Activated CD4-positive, alpha-beta T cell treated with anti-CD3 and anti-CD28 coated beads, Interleukin-2, amount 50 U/mL, for 4 hours (primary cell): Measurements from ENCODE around the gene B3GALNT2.

Experiments
- DNase-seq, 2 experiments: peaks; one replicate each; pipeline ENCODE4 v3.0.0-alpha.2; 2020

Gene B3GALNT2

DNA sequence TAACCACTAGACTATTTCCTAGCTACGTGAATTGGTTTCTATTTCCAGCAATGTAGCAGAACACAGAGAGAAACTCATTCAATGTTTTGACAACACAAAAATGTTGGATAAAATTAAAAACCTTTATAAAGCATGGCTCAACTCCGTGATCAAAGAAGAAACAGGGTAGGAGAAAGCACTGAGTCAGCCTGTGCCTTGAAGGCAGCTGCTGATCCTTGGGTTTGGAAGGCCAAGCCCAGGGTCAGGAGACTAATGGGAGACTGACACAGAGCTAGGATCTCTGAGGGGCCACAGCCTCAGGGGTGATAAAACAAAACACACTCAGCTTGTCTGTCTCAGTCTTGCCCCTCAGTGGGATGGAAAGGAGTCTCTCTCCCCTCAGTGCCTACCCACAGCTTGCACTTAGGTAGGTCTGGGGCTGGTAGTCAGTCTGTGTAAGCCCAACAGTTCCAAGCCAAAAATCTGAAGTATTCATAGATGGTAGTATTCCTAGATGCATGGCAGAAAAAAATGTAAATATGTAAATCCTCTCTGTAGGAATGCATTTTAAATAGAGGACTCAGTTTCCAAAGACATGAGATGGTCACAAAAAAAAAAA lies 53.3 kb downstream of the B3GALNT2 start:
- DNase-seq, result no peak

DNA sequence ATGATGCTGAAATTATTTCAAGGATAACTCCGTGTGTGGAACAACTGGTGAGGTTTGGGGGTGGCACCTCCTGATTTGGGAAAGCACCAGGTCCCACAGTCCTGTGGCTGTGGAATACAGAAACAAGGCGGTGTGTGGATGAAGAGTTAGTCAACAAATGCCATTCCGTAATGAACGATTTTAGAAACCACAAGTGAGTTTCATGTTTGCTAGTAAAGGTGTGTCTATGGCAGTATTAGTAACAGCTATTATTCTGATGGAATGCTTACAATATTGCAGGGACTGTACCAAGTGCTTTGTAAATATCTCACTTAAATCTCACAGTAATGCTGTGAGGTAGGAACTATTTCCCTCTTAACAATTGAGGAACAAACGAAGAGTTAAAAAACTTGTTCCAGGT lies 53.8 kb downstream of the B3GALNT2 start:
- DNase-seq, result no peak

DNA sequence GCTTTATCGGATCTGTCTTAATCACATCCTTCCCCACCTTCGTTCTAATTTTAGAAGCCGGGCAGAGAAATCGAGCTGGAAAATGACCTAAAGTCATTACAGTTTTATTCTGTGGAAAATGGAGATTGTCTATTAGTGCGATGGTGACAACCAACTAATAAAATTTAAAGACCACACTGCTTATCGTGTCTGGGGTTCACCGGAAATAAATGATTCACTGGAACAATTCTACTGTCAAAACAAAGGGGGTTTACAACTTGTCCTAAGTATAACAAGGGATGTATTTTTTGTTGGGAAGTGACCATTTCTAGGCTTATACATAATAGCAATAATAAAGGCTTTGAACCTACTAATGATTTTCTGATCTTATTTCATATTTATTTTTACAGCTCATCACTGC lies 55.6 kb downstream of the B3GALNT2 start:
- DNase-seq, result no peak

DNA sequence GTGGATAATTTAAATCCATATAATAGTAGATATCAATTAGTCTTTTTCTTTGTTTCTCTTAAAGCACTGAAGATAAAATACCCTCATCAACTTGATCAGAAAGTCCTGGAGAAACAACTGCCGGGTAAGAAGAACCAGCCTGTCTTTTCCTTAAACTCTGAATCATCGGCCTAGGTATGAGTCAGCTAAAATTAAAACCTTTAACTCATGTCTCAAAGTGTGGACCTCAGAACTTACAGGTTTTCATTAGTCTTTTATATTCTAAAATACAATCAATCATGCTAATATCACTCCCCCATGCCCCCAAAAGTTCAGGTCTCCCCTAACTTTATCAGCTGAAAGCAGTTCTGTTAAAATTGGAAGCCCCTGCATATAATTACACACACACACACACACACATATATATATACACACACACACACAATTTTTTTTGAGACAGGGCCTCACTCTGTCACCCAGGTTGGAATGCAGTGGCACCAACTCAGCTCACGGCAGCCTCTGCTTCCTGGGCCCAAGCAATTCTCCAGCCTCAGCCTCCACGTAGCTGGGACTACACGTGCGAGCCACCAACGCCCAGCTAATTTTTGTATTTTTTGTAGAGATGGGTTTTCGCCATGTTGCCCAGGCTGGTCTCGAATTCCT lies 61.3 kb downstream of the B3GALNT2 start:
- DNase-seq, result no peak

DNA sequence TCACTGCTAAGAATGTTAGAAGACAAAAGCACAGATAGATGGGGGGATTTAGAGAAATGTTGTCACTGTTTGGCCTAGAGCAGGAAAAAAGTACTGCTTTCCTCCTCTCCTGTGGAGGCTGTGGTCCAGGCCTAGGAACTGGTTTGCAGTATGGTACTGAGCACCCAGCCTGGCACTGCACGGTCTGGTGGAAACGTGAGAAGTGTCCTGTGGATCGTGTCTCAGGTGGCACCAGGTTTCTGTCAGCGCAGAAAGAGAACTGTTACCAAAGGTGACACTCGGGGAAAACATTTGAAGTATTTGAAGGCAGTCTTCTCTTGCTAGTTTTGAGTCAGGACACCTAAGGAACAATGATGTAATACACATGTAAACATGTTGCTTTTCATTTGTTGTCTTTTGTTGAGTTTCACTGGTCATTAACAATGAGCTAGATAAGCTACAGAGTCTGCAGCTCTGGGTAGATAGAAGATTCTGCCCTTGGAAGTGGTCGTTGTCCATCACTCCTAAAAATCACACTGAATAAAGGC lies 63.0 kb downstream of the B3GALNT2 start:
- no peak for DNase-seq

DNA sequence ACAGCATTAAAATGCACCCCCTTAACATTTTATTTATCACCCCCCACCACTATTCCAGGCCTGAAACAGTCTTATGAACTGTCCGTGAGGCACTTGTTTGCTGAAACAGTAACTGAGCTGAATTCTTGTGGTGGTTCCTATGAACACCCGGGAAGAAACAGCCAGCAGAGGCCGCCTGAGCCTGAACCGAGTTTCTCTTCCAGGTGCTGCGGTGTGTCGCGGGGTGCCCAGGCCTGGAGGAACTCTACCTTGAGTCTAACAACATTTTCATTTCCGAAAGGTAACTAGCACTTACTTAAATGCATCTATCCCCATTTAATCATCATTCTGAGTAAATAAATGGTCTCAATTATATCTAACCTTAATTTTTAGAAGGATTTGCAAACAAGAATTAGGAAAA lies 70.3 kb downstream of the B3GALNT2 start:
- DNase-seq, result no peak

DNA sequence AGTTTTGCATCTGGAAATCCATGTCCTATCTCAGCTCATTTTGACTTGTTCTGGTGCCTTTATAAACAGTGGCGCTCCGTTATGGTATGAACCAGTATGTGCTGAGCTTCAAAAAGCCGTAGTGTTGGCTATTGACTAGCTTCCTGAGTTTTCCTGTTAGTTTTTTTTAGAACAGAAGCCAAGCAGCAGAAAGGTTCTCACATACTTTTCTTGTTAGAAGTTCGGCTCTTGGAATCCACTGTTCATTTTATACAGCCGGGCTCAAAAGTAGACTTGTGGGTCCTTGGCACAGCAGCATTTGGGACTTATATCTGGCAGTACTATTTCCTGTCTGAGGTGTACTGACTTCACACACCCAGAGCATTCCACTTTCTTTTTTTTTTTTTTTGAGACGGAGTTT lies 73.3 kb downstream of the B3GALNT2 start:
- DNase-seq, result no peak

DNA sequence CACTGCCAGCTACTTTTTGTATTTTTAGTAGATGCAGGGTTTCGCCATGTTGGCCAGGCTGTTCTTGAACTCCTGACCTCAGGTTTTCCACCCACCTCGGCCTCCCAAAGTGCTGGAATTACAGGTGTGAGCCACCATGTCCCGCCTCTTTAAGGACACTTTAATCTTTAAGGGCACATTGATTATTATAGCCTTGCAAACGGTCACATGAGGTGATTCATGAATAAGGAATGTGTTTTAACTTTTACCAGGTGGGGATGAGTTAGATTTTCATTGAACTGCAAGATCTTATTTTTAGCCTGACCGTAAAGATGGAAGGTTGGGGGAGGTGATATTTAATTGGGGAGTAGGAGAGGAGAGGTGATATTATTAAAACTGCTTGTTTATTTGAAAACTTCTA lies 75.1 kb downstream of the B3GALNT2 start:
- no peak for DNase-seq

DNA sequence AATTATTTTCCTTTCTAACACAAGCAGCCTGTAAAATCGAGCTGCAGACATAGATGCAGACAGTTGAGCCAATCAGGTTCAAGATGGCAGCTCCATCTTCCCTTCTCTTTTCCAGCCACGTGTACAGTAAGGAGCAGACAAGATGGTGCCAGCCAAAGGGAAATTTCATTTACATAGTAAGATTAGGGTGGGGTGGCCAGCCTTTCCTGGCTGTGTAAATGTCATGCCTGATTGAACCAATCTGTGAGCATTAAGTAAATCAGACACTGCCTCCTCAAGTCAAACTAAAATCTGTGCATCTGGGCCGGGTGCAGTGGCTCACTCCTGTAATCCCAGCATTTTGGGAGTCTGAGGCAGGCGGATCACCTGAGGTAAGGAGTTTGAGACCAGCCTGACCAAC lies 76.8 kb downstream of the B3GALNT2 start:
- no peak for DNase-seq

DNA sequence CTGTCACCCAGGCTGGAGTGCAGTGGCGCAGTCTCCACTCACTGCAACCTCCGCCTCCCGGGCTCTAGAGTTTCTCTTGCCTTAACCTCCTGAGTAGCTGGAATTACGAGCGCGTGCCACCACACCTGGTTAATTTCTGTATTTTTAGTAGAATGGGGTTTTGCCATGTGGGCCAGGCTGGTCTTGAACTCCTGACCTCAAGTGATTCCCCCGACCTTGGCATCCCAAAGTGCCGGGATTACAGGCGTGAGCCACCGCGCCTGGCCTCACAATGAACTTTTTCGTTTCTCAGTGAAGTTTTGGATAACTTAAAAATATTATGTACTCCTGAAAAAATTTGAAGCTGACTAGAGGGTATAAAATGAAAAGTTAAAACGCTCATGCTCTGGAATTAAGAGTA lies 77.6 kb downstream of the B3GALNT2 start:
- no peak for DNase-seq

DNA sequence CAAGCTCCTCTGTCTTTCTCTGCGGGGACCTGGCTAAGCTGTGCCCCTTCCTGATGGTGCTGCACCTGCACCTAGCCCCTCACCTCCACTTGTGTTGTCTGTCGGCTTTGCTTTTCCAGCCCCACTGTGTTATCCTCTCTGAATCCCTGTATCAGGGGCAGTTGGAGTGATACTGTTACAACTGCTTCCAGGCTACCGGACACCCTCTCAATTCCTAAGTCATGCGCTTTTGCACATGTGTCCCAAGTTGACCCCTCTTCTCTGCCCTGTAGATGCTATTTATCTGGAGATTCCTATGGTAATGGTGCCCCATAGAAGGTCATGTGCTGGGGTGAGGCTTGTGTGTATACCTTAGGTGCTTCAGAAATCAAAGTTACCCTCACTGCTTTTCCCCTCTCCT lies 78.1 kb downstream of the B3GALNT2 start:
- DNase-seq, result no peak

DNA sequence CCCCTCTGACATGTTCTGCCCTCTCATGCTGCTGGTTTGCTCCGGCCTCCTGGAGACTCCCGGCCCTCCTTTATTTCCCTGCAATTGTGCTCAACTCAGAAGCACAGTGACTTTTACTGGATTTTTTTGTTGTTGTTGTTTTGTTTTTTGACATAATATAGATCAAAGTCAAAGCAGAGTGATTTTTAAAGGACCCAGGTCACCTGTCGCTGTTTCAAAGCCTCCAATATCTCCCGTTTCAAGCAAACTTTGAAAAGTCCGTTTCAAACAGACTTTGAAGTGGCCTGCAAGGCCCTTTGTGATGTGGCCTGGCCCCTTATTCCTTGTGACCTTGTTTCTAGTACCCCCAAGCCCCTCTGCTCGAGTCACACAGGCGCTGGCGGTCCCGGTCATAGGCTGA lies 78.9 kb downstream of the B3GALNT2 start:
- no peak for DNase-seq

DNA sequence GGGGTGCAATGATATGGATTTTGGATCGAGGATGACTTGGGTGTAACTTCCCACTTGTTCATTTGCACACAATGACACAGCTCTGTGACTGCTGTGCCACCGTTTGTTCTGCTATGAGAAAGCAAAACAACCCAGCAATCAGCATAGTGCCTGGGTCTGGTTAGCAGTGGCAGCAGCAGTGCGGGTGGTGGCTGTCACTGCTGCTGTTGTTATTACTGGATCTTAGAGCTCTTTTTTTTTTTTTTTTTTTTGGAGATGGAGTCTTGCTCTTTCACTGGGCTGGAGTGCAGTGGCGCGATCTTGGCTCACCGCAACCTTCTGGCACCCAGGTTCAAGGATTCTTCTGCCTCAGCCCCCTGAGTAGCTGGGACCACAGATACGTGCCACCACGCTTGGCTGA lies 80.2 kb downstream of the B3GALNT2 start:
- no peak for DNase-seq

DNA sequence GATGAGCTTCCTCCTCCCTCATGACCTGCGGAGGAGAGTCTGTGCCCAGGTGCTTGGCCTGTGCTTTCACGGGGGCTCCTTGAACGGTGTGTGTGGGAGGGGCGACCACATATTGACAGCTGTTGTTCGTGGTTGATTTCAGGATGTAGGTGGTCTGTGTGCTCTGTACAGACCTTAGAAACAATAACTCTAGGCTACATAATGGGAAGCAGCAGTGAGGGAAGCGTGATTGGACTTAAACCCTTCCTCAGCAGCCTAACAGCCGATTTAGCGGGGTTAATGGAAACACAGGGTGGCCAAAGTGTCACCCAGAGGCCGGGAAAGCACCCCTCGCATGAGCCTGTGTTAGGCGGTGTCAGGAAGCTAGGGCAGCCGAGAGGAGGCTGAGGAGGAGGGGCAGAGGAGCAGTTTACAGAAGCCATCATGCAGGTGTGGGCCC lies 81.0 kb downstream of the B3GALNT2 start:
- no peak for DNase-seq

DNA sequence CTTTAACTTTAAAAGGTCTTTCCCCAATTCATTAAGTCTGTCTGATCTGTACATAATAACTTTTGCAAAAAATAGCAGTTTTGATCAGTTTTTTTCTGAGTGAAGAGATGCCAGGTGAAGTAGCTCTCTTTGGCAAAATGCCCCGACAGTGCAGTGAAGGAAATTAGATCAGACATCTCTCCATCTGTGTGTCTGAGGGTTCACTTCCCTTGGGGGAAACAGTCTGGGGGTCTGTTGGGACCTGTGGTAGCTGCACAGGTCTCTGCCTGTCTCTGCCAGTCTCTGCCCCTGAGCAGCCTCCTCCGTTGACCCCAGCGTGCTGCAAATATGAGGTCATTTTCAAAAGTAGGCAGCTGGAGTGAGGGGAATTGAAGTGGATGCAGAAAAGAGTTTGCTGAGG lies 82.5 kb downstream of the B3GALNT2 start:
- DNase-seq, result no peak

DNA sequence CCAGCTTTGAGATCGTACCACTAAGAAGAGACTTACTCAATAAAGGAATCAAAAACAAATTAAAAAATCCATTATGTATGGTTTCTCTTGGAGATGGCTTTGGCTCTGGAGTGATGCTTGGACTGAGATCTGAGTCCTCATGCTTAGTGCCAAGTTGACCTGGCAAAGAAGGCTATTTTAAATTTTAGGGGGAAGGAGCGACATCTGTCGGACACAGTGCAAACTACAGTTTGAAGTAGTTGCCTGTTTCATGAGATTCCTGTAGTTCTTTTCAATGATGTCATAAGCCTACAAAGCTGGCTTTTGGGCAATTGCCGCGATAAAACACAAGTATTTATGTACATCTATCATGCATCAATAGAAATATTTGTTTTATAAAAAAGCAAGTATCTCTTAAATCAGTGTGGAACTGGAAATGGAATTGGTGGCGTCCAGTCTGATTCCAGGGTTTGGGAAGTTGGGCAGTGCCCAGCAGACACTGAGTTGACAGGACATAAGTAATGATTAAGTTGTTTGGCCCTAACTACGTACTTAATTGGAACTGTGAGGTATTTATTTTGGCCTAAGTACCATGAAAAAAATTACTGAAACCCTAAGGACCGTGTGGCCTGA lies 87.1 kb downstream of the B3GALNT2 start:
- peak; percentile 51 to 62 for DNase-seq

DNA sequence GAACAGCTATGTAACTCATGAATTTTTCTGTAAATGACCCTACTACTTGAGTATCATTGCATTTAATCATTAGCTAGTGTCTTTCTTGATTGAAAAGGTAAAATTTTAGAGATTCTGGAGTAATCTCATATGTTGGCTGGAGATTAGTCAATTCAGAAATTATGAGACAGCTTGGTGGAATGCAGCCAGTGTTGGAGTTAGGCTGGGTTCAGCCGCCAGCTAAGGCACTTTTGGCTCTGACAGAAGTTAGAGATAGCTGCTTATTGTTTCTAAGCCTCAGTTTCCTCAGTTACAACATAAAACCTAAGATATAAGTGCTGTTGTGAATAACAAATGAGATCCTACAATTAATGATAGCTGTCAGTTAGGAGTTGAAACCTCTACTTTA lies 87.6 kb downstream of the B3GALNT2 start:
- DNase-seq, result no peak

DNA sequence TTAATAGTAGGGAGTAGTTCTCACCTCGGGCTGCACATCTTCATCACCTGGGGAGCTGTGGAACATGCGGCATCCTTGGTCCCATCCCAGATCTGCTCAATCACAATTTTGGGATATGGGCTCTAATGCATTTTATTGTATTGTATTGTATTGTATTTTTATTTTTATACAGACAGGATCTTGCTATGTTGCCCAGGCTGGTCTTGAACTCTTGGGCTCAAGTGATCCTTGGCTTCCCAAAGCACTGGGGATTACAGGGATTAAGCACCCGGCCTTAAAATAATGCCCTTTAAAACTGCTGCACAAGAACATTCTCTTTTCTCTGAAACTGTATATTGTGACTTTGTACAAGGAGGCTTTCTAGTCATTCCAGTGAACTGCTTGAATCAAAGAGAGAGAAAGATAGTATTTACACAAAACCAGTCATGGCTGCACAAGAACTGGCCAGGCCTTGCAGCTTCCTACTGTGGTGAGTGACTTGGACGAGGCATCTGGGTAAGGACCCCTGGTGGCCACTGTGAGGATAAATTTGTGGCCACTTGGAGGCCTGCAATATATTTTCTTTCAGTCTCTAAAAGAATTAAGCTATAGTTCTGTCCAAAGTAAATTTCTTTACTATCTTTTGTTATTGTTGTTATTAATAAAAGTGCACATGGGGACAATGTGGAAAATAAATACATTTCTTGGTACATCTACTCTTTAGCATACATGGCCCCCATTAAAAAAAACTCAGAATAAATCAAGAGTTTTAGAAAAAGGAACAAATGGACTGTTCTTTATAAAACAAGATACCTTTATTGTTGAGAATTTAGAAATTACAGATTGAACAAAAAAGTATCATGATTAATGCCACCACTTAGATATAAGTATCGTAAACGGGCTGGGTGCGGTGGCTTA lies 89.0 kb downstream of the B3GALNT2 start:
- DNase-seq, result peak; percentile 46 to 51

DNA sequence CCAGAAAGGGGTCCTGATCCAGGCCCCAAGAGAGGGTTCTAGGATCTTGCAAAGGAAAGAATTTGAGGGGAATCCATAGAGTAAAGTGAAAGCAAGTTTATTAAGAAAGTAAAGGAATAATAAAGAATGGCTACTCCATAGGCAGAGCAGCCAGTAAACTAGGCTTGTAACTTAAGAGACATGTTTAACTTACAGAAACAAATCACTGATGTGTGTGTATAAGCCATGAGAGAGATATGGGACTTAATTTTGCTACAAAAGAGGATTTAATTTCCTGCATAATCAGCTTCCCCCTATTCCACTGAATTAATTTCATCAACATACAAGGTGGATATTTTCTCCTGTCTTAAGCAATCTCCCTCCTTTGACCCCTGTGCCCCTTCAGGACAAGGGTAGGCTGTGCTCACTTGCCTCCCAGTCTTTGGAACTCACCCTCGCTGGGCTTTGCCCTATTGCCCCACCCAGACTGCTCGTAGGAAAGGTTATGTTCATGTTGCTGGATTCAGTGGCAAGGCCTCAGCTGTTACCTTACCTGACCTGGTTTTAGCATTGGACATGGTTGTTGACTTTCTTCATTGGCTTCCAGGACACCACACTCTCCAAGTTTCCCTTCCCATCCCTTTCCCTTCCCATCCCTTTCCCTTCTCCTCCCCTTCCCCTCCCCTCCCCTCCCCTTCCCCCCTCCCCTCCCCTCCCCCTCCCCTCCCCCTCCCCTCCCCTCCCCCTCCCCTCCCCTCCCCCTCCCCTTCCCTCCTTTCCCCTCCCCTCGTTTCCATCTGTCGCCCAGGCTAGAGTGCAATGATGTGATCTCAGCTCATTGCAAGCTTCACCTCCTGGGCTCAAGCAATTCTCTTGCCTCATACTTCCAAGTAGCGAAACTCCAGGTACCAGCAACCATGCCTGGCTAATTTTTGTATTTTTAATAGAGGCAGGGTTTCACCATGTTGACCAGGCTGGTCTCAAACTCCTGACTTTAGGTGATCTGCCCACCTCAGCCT lies 92.5 kb downstream of the B3GALNT2 start:
- DNase-seq, result no peak

DNA sequence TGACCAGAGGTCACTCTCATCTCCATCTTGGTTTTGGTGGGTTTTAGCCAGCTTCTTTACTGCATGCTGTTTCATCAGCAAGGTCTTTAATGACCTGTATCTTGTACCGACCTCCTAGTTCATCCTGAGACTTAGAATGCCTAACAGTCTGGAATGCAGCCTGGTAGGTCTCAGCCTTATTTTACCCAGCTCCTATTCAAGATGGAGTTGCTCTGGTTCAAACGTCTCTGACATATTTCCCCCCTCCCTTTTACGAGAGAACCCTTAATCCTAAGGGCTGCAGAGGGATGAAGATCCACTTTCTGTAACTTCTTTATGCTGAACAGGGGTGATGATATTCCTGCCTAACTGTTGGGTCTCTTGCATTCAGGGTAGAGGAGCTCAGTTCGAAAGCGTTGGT lies 93.8 kb downstream of the B3GALNT2 start:
- no peak for DNase-seq

DNA sequence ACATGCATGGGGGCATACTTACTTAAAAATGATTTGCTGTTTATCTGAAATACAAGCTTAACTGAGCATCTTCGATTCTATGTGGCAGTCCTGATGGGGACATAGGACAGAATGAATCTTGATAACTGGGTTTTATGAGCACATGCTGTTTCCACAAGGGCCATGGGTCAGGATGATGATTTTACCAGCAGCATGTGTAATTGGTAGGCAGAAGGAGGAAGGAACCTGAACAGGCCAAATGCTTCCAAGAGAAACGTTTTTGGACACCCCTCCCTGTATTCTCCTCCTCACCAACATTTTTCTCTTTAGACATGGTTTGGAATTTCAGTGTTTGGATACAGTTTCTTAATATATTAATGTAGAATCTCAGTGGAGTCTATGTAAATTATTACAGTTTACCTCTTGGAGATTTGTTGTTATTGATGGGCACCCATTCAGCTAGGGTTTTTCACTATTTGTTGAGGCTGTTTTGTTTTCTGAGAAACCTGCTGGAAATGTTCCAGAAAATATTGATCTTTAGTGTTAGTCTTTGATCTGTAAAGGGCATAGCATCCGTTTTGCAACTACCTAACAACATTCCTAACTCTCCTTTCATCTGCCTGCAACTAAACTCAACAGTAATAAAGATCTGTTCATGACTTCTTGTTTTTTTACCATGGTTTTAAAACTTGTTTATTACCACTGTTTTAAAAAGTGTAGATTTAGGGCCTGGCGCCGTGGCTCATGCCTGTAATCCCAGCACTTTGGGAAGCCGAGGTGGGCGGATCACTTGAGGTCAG lies 95.0 kb downstream of the B3GALNT2 start:
- no peak for DNase-seq
